Measurements from ENCODE around the gene DOK6.

- TF ChIP-seq CTCF (IDR thresholded peaks at IDR 0.05) (no peak), POLR2AphosphoS5 (IDR thresholded peaks at IDR 0.05) (no peak), EP300 (IDR thresholded peaks at IDR 0.05; ENCODE audit: low read depth) (no peak)
Observed at GRCh38 chr18:69647702-69648101, 247.0 kb downstream of the DOK6 start.

Measured in transverse colon (tissue), 4 donors.